Colonic mucosa (tissue), 4 donors: Measurements from ENCODE around the gene TEX13D. TPM values are rescaled to one million over a fixed set of nuclear protein-coding genes. Genes with fewer than 3 reads are reported as not detected.
"Not testable (repeated sequence)": the region's sequence is repeated elsewhere in the genome, so short reads cannot be mapped to it uniquely, and the experiment has no call there.

Experiments used
- DNase-seq: peaks from one replicate; pipeline ENCODE4 v3.0.0-alpha.2; 2020
- H3K27ac ChIP-seq: fragments of 200-600 bp; one replicate; pipeline ENCODE4 v1.8.0; 2021
- H3K27me3 ChIP-seq: fragments of 200-600 bp; one replicate; pipeline ENCODE4 v1.8.0; 2021
- H3K36me3 ChIP-seq: fragments of 200-600 bp; one replicate; pipeline ENCODE4 v1.8.0; 2021
- H3K4me1 ChIP-seq: fragments of 200-600 bp; one replicate; pipeline ENCODE4 v1.8.0; 2021; ENCODE audit warnings: mild to moderate bottlenecking
- H3K4me3 ChIP-seq: fragments of 200-600 bp; one replicate; pipeline ENCODE4 v1.8.0; 2021
- H3K9ac ChIP-seq, 2 donors: one replicate each; pipeline ENCODE4 v1.7.0; 2013; ENCODE audit warnings: control low read depth in 2 of 2, low read depth in 2 of 2, low read length in 2 of 2
- H3K9me3 ChIP-seq: fragments of 200-600 bp; one replicate; pipeline ENCODE4 v1.8.0; 2021
- CTCF ChIP-seq: fragments of 200-600 bp; IDR thresholded peaks from one replicate; pipeline ENCODE4 v1.8.0; 2022; ENCODE audit warnings: antibody characterized with exemption, mild to moderate bottlenecking
- intact Hi-C: fragments of 100-400 bp; cut with DNase I; formaldehyde crosslinking; loops from one replicate; pipeline ENCODE4 v1.14.1; 2022
- total RNA-seq, 2 donors: library from RNA; stranded (reverse); fragmentation: NEBNext Ultra II Directional in 1 of 2; extraction: Animal tissue kit (Norgen Biotek cat#: 25700) in 1 of 2; gene quantifications; one replicate each; pipeline ENCODE4 v1.2.1, GENCODE V29; 2021
- donor health status: healthy.
- donor health status: DM: no; HTN: no; CAD: no.
- donor health status: DM: no; HTN: no; CAD: no.

TEX13D gene
- total RNA-seq, 2 donors from 2014 or later: not detected

DNA sequence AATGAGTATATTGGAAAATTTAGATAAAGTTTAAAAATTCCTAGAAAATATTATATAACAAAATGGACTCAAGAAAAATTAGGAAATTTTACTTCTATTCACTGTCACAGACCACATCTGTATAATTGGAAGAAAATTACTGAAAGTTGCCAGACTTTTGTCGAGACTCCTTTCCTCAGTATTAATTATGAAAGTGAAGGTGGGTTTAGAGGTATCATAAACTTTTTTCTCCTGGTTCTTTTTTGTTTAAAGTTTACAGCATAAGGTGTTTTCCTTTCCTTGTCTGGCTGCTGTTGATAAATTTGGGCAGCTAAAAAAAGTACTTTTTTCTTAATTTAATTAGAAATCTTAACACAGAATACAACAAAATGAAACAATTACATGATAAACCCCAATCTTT, 6.7 kb upstream of the TEX13D start:
- no peak for DNase-seq
- Histone ChIP-seq H3K4me3 (no peak overlapping the region), H3K27me3 (no peaks in the 10 kb centered on the region), H3K36me3 (no peaks in the 10 kb centered on the region), H3K4me1 (no peaks in the 10 kb centered on the region), H3K27ac (no peak overlapping the region), H3K9ac (no peak overlapping the region), H3K9me3 (no peaks in the 10 kb centered on the region)
- intact Hi-C loops: no loop called here
- TF ChIP-seq CTCF: no peak

- Histone ChIP-seq H3K27me3 (no peaks in the 10 kb centered on the region), H3K4me3 (no peak overlapping the region), H3K9me3 (no peaks in the 10 kb centered on the region), H3K27ac (no peak overlapping the region), H3K36me3 (no peaks in the 10 kb centered on the region), H3K4me1 (no peaks in the 10 kb centered on the region), H3K9ac (no peak overlapping the region)
- DNase-seq: no peak
- intact Hi-C loops: no loop called here
- TF ChIP-seq CTCF: no peak
These were observed 3.7 kb upstream of the TEX13D start for GRCh38 chrX:124328765-124329164.

- no peak for DNase-seq
- Histone ChIP-seq H3K4me3 (no peak overlapping the region), H3K4me1 (no peaks in the 10 kb centered on the region), H3K9me3 (no peaks in the 10 kb centered on the region), H3K27me3 (no peaks in the 10 kb centered on the region), H3K9ac (no peak overlapping the region), H3K36me3 (no peaks in the 10 kb centered on the region), H3K27ac (no peak overlapping the region)
- intact Hi-C loops: no loop called here
- TF ChIP-seq CTCF: no peak
These were observed 1.4 kb downstream of the TEX13D start for GRCh38 chrX:124333862-124334261.

DNA sequence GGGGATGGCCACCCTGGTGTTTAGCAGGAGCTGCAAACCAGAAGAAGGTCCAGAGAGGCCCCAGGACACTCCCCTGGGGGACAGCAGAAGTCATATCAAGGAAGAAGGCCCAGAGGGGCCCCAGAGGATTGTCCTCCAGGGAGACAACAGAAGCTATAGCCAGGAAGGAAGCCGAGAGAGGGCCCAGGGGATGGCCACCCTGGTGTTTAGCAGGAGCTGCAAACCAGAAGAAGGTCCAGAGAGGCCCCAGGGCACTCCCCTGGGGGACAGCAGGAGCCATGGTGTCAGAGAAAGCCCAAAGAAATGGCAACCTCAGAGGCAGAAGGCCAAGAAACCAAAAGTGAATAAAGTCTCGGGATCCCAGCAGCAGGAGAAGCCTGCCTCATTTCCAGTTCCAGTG, 2.1 kb downstream of the TEX13D start:
- DNase-seq, H3K4me3 ChIP-seq, H3K36me3 ChIP-seq, H3K4me1 ChIP-seq, H3K9me3 ChIP-seq, H3K27me3 ChIP-seq, H3K27ac ChIP-seq, H3K9ac ChIP-seq, intact Hi-C loops: not testable (repeated sequence)

GRCh38 chrX:124335598-124335997, 3.1 kb downstream of the TEX13D start:
- no peaks in the 10 kb centered on the region for H3K36me3 ChIP-seq
- no peak overlapping the region for H3K9ac ChIP-seq
- no peak for TF ChIP-seq CTCF
- no peaks in the 10 kb centered on the region for H3K4me1 ChIP-seq
- intact Hi-C loops: no loop called here
- no peak overlapping the region for H3K27ac ChIP-seq
- H3K9me3 ChIP-seq: no peaks in the 10 kb centered on the region
- H3K27me3 ChIP-seq: no peaks in the 10 kb centered on the region
- DNase-seq: no peak
- H3K4me3 ChIP-seq: no peak overlapping the region

DNA sequence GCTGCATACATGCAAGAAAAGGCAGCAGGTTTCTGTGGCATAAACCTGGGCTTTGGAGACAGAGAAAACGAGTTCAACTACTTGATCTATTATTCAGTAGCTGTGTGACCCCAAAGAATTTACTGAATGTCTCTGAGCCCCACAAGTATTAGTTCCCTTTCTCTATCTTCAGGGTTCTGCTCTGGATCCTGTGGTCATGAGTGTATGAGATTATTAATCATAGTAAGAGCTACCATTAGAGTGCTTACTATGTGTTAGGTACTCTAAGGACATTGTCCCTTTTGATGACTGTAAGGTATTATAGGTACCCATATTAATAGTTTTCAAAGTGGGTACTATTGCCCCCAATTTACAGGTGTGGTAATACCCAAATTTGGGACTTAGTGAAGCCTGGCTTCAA, 5.5 kb downstream of the TEX13D start:
- Histone ChIP-seq H3K4me3 (no peak overlapping the region), H3K4me1 (no peaks in the 10 kb centered on the region), H3K27me3 (no peaks in the 10 kb centered on the region), H3K9me3 (no peaks in the 10 kb centered on the region), H3K9ac (no peak overlapping the region), H3K27ac (no peak overlapping the region), H3K36me3 (no peaks in the 10 kb centered on the region)
- TF ChIP-seq CTCF: no peak
- no peak for DNase-seq
- intact Hi-C loops: no loop called here
